HG02798 (cell line): Measurements from ENCODE around the gene AKAP13.

Source experiments
- ATAC-seq: cut with Tn5 transposase; IDR thresholded peaks from one replicate; pipeline ENCODE4 v1.9.1; 2021; ENCODE audit warnings: mild to moderate bottlenecking; ENCODE audit not compliant: unreplicated experiment, poor library complexity

The AKAP13 gene

DNA sequence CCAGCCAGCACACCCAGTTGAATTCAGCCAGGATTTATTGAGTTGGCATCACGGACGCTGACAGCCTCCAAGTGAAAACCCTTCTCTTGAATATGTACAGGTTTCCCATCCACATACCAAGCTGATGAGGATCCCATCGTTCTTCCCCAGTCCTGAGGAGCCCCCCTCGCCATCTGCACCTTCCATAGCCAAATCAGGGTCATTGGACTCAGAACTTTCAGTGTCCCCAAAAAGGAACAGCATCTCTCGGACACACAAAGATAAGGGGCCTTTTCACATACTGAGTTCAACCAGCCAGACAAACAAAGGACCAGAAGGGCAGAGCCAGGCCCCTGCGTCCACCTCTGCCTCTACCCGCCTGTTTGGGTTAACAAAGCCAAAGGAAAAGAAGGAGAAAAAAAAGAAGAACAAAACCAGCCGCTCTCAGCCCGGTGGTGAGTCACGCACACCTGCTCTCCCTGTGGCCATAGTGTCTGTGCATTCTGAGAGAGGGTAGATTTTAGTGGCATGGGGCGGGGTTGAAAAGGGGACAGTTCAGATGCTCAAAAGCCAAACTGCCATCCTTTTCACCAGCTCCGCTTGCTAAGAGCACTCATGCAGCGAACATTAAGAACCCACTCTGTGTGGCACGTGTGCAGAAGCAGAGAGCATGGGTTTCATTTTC, 363.1 kb downstream of the AKAP13 start:
- ATAC-seq = no peak

DNA sequence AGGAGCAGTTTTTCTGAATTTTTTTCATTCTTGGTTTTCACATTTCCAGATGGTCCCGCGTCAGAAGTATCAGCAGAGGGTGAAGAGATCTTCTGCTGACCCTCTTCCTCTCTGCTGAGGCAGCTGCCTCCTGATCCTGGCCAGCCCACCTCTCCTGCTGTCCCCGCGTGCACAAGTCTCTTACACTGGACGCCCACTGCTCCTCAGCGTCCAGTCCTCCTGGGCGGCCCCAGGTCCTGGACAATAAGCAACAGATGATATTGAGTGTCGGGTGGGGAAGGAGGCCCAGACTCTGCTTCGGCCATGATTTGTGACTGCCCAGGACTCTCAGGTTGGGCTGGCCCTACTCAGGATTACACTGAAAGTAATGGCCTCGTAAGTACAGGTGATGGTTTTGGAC, 364.2 kb downstream of the AKAP13 start:
- no peak for ATAC-seq

DNA sequence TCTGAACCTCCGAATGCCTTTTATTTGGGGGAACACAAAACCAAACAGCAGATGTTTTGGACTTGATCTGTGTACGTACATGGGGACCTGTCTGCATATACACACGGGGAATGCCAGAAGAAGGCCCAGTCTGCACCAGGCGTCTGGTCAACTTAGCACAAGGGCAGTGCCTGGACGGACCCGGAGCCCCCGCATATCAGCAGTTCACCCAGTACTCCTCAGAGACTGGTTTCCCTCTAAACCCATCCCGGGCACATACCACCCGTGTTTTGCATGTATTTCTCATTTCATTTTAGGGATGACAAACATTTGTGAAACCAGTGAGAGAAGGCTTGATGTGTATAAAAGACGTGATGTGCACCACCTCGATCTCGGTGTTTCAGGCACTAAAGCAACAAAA, 364.6 kb downstream of the AKAP13 start:
- no peak for ATAC-seq

- no peak for ATAC-seq
These were observed 365.2 kb downstream of the AKAP13 start for GRCh38 chr15:85745525-85746150.

- no peak for ATAC-seq
These were observed 366.2 kb downstream of the AKAP13 start for GRCh38 chr15:85746641-85747040.

DNA sequence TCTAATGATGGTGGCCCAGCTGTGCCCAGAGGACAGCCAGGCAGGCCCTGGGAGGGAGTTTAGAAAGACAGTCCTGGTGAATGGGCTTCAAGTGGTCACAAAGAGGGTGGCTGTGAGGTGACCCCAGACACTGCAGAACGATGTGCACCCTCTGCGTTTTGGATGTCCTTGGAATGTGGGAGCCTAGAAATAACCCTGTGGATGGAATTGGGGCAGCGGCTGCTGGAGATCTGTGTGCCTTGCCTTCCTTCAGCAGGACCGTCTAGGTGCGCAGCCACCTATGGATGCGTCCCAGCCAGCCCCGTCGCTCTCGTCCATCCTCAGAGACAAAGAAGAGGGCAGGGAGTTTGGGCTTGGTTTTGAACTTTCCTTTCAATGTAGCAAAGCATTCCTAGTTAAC, 367.8 kb downstream of the AKAP13 start:
- no peak for ATAC-seq

DNA sequence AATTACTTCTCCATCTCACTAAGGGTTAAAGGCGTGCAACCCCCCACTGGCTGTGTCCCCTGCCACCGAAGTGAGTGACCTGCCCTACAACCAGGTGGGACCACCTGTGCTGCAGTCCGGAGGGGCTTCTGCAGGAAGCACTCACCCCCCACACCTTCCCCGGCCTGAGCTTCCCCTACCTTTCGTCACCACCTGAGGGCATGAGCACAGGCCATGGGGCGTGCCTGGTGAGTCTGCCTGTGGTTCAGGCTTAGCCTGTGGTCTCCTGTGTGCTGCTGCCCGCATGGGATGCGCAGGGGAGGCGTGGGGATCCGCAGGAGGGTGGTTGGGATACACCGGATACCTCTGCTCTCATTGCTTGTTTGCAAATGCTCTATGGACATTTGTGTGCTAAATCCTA, 368.3 kb downstream of the AKAP13 start:
- ATAC-seq = no peak

GRCh38 chr15:85749261-85750151, 369.1 kb downstream of the AKAP13 start:
- no peak for ATAC-seq

DNA sequence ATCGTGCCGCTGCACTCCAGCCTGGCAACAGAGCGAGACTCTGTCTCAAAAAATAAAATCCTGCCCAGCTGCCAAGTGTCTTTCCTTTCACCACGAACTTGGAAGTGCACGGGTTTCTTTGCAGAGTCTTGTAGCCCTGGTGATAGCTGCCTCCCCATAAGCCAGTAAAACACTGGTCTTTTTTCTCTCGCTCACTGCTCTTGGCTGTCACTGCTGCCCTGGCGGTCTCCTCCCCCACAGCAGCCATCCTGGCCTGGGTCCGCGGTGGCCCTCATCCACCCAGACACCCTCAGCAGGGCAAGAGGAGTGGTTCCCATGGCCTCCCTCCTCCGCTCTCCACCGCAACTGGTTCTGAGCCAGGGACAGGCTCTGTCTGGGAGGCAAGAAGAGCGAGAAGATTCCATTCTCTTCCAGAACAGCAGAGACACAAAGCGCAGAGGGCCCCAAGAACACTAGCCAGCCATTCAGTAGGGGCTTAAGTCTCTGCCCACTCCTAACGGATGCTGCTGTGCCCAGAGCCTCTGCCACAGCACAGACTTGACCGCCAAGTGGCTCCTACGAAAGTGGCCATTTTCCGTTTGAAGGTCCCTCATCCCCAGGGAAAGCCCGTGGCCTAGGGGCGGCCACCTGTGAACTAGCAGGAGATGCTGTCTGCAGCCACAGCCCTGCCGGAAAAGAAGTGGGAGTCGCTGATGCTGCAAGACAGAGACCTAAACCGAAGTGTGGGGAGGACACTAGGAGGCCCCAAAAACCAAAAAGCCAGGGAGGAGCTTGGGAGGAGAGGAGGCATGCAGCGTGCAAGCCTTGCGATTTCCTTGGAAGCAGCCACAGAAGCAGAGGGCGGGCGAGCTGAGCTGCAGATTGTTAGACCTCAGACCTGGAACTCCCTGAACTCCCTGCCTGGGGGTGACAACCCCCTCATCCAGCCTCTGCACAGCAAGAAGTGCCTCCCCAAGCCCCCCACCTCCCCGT, 370.2 kb downstream of the AKAP13 start:
- ATAC-seq = no peak

DNA sequence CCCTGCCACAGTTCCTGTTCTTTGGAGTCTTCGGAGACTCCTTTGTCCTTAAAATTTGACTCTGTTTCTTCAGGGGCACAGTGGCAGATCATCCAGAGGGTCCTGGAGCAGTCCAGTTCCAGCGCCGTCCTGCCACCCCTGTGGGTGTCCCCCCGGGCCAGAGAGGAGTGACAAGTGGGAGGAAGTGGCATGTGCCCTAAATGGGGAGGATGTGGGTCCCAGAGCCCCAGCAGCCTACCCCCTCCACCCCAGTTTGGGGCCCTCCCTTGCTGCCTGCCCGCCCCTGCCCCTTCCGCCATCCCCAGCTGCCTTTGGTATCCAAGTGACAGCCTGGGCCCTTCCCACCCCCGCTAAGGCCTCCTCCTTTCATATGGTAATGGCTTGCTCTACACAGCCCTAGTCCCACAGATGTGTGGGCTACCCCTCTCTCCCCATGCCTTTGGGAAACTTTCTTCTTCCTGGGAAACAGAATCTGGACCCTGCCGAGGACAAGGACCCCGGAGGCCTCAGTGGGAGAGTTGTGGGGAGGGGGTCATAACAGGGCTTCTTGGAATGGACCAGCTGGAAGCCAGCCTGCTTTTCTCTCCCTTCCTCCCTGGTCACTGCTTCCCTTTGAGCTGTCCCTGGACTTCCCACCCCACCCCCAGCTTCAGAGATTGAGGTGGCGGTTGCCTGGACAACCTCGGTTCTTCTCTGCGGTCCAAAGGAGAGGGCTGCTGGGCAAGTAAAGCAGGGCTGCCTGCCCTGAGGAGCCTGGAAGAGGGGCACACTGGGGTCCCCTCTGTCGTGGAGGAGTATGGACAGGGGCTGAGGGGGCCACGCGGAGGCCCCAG, 371.1 kb downstream of the AKAP13 start:
- no peak for ATAC-seq

- ATAC-seq = no peak
These were observed 371.7 kb downstream of the AKAP13 start for GRCh38 chr15:85752124-85752475.

DNA sequence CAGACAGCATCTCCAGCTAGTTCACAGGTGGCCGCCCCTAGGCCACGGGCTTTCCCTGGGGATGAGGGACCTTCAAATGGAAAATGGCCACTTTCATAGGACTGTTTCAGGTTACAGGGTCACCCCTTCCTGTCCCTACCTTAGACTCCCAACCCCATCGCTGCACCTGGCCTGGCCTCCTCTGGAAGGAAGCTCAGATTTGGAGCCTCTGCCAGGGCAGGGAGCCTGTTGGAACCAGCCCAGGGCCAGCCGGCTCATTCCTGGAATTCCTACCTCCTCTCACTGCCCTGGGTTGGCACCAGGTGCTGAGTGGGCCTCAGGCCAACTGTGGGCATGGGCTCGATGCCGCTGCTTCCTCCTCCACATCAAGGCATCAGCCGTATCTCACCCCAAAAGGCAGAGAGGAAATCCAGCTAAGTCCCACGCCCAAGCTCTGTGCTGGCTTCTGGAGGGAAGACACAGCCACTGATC, 372.1 kb downstream of the AKAP13 start:
- ATAC-seq = no peak

DNA sequence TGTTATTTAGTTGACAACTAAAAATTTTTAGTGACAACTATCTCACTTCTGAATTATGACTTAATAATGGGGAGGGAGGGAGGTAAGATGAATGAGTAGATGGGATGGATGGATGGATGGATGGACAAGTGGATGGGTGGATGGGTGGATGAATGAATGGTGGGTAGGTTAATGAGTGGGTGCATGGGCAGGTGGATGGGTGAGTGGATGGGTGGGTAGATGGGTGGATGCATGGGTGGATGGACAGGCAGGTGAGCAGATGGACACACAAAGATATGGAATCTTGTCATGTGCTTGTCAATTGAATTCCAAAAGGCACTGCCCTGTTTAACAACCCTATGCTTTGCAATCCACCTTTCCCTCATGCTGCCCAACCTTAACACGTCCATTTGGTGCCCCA, 372.9 kb downstream of the AKAP13 start:
- ATAC-seq = no peak

- no peak for ATAC-seq
These were observed 373.5 kb downstream of the AKAP13 start for GRCh38 chr15:85753791-85754452.

DNA sequence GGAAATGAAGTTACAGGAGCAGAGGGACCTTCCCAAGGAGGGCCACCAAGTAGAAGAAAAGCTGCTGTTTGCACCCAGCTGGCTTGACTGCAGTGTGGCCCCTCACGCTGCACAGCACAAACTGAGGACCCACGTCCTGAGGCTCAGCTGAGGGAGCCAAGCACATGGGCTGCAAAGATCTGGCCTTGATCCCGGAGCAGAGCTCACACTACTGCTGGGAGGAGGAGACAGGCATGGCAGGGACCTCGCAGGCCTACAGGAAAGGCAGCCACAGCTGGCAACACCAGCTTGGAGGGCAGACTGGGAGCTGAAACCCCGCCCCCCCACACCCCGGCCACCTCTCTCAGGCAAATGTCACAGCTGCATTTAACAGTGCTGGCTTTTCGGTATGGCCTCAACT, 374.6 kb downstream of the AKAP13 start:
- no peak for ATAC-seq

DNA sequence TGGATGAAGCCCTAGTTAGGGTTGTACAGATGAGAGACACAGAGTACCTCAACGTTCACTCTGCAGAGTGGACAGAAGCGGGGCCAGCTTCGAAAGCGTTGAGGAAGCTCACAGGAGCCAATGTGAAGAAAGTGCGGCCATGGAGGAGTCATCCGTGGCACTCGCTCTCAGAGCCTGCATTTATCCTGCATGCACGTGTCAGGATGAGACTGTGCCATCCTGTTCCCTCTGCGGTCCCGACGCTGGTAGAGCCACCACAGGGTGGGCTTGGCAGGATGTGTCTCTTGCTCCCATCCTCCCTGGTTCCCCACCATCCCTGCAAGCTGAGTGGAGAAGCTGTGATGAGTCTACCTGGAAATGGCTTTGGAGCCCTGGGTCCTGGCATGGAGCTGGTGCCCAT, 375.1 kb downstream of the AKAP13 start:
- no peak for ATAC-seq

- no peak for ATAC-seq
These were observed 375.5 kb downstream of the AKAP13 start for GRCh38 chr15:85755942-85756341.

GRCh38 chr15:85756411-85757072, 376.1 kb downstream of the AKAP13 start:
- ATAC-seq = no peak
